ENCODE results near the gene AS3MT.

The AS3MT gene

GRCh38 chr10:102935939-102936605, 66.8 kb downstream of the AS3MT start:
- no peaks in the 10 kb centered on the region for H3K27me3 ChIP-seq (ENCODE audit: insufficient read depth, low read length, poor library complexity, severe bottlenecking)
- TF ChIP-seq EZH2phosphoT487 (IDR thresholded peaks at IDR 0.05; ENCODE audit: borderline replicate concordance) (no peak), CTCF (conservative IDR thresholded peaks at IDR 0.05; ENCODE audit: low read length) (no peak)
- no peaks in the 10 kb centered on the region for H3K36me3 ChIP-seq (ENCODE audit: insufficient read depth, low read length)
- peaks cover 17% of the 10 kb centered on the region for H3K4me1 ChIP-seq (ENCODE audit: insufficient read depth, low read length, poor library complexity, severe bottlenecking)
- H3K9me2 ChIP-seq (replicated peaks; ENCODE audit: low read depth, low read length): no peaks in the 10 kb centered on the region
- H2AFZ ChIP-seq (ENCODE audit: low read length): no peak overlapping the region
- no peaks in the 10 kb centered on the region for H3K9me3 ChIP-seq (ENCODE audit: insufficient read depth, low read depth, low read length)
- no peaks in the 10 kb centered on the region for H3F3A ChIP-seq (ENCODE audit: low read depth)
- H3K4me2 ChIP-seq (ENCODE audit: low read depth, low read length, poor library complexity, severe bottlenecking): peak overlapping the region; percentile 42
- H3K9ac ChIP-seq (ENCODE audit: low read depth, low read length, poor library complexity, severe bottlenecking): no peak overlapping the region
- no peaks in the 10 kb centered on the region for H3K79me2 ChIP-seq (ENCODE audit: insufficient read depth, low read length)
- no peaks in the 10 kb centered on the region for H4K20me1 ChIP-seq (ENCODE audit: insufficient read depth, low read length, poor library complexity, severe bottlenecking)
- no peak overlapping the region for H3K4me3 ChIP-seq (ENCODE audit: low read length, poor library complexity, severe bottlenecking)

GRCh38 chr10:102941401-102941800, 72.1 kb downstream of the AS3MT start:
- H3K4me2 ChIP-seq (ENCODE audit: low read depth, low read length, poor library complexity, severe bottlenecking): no peak overlapping the region
- H3K9me3 ChIP-seq (ENCODE audit: insufficient read depth, low read depth, low read length): no peaks in the 10 kb centered on the region
- H4K20me1 ChIP-seq (ENCODE audit: insufficient read depth, low read length, poor library complexity, severe bottlenecking): no peaks in the 10 kb centered on the region
- H2AFZ ChIP-seq (ENCODE audit: low read length): no peak overlapping the region
- peaks cover 10% of the 10 kb centered on the region for H3K4me1 ChIP-seq (ENCODE audit: insufficient read depth, low read length, poor library complexity, severe bottlenecking)
- no peaks in the 10 kb centered on the region for H3K79me2 ChIP-seq (ENCODE audit: insufficient read depth, low read length)
- H3F3A ChIP-seq (ENCODE audit: low read depth): no peaks in the 10 kb centered on the region
- no peaks in the 10 kb centered on the region for H3K27me3 ChIP-seq (ENCODE audit: insufficient read depth, low read length, poor library complexity, severe bottlenecking)
- H3K4me3 ChIP-seq (ENCODE audit: low read length, poor library complexity, severe bottlenecking): no peak overlapping the region
- no peaks in the 10 kb centered on the region for H3K9me2 ChIP-seq (replicated peaks; ENCODE audit: low read depth, low read length)
- no peak for TF ChIP-seq CTCF (conservative IDR thresholded peaks at IDR 0.05; ENCODE audit: low read length)
- TF ChIP-seq EZH2phosphoT487 (IDR thresholded peaks at IDR 0.05; ENCODE audit: borderline replicate concordance): no peak
- no peaks in the 10 kb centered on the region for H3K36me3 ChIP-seq (ENCODE audit: insufficient read depth, low read length)
- no peak overlapping the region for H3K9ac ChIP-seq (ENCODE audit: low read depth, low read length, poor library complexity, severe bottlenecking)

GRCh38 chr10:102945449-102945848, 76.2 kb downstream of the AS3MT start:
- Histone ChIP-seq H3K79me2 (ENCODE audit: insufficient read depth, low read length) (no peaks in the 10 kb centered on the region), H4K20me1 (ENCODE audit: insufficient read depth, low read length, poor library complexity, severe bottlenecking) (no peaks in the 10 kb centered on the region), H3K27me3 (ENCODE audit: insufficient read depth, low read length, poor library complexity, severe bottlenecking) (no peaks in the 10 kb centered on the region), H3K9me2 (replicated peaks; ENCODE audit: low read depth, low read length) (no peaks in the 10 kb centered on the region), H3K4me2 (ENCODE audit: low read depth, low read length, poor library complexity, severe bottlenecking) (no peak overlapping the region), H3K9me3 (ENCODE audit: insufficient read depth, low read depth, low read length) (no peaks in the 10 kb centered on the region), H2AFZ (ENCODE audit: low read length) (no peak overlapping the region), H3K4me3 (ENCODE audit: low read length, poor library complexity, severe bottlenecking) (no peak overlapping the region), H3K9ac (ENCODE audit: low read depth, low read length, poor library complexity, severe bottlenecking) (no peak overlapping the region), H3F3A (ENCODE audit: low read depth) (no peaks in the 10 kb centered on the region), H3K36me3 (ENCODE audit: insufficient read depth, low read length) (no peaks in the 10 kb centered on the region), H3K4me1 (ENCODE audit: insufficient read depth, low read length, poor library complexity, severe bottlenecking) (no peaks in the 10 kb centered on the region)
- TF ChIP-seq EZH2phosphoT487 (IDR thresholded peaks at IDR 0.05; ENCODE audit: borderline replicate concordance) (no peak), CTCF (conservative IDR thresholded peaks at IDR 0.05; ENCODE audit: low read length) (no peak)
